Activated CD4-positive, alpha-beta T cell treated with anti-CD3 and anti-CD28 coated beads, Interleukin-2, amount 10 ng/mL, durations not matched to agents 24 days and 14 days (primary cell): ENCODE results near the gene FIGN. TPM values are rescaled to one million over a fixed set of nuclear protein-coding genes. Genes with fewer than 3 reads are reported as not detected.

Experiments
- DNase-seq: peaks from one replicate; pipeline ENCODE4 v3.0.0; 2022
- H3K27ac Mint-ChIP-seq: one replicate; pipeline ENCODE4 v1.8.0; 2022; ENCODE audit warnings: mild to moderate bottlenecking, mixed read lengths
- H3K27me3 Mint-ChIP-seq: one replicate; pipeline ENCODE4 v1.8.0; 2022; ENCODE audit warnings: mixed read lengths
- H3K36me3 Mint-ChIP-seq: one replicate; pipeline ENCODE4 v1.8.0; 2022; ENCODE audit warnings: low read depth, mild to moderate bottlenecking, mixed read lengths
- H3K4me1 Mint-ChIP-seq: one replicate; pipeline ENCODE4 v1.8.0; 2021; ENCODE audit warnings: mixed read lengths
- H3K4me3 Mint-ChIP-seq: one replicate; pipeline ENCODE4 v1.8.0; 2022; ENCODE audit warnings: mild to moderate bottlenecking, moderate library complexity, mixed read lengths
- H3K9me3 Mint-ChIP-seq: one replicate; pipeline ENCODE4 v1.8.0; 2021; ENCODE audit warnings: mixed read lengths
- intact Hi-C: fragments of 100-400 bp; cut with micrococcal nuclease; formaldehyde crosslinking; loops from one replicate; pipeline ENCODE4 v1.15.1; 2023
- total RNA-seq: library from RNA; stranded (reverse); gene quantifications from 2 replicates; pipeline ENCODE4 v1.2.3, GENCODE V29; 2022

The FIGN gene
- total RNA-seq, 1 donor from 2014 or later: not detected

- no peaks in the 10 kb centered on the region for H3K27me3 Mint-ChIP-seq
- no peaks in the 10 kb centered on the region for H3K9me3 Mint-ChIP-seq
- DNase-seq: no peak
- no peak overlapping the region for H3K27ac Mint-ChIP-seq
- intact Hi-C loops: no loop called here
- H3K4me3 Mint-ChIP-seq: no peak overlapping the region
- no peaks in the 10 kb centered on the region for H3K36me3 Mint-ChIP-seq
- H3K4me1 Mint-ChIP-seq: no peaks in the 10 kb centered on the region
Observed at GRCh38 chr2:163711258-163711657, 24.6 kb downstream of the FIGN start.

- Mint-ChIP-seq H3K4me1 (no peaks in the 10 kb centered on the region), H3K27me3 (no peaks in the 10 kb centered on the region), H3K36me3 (no peaks in the 10 kb centered on the region), H3K4me3 (no peak overlapping the region), H3K27ac (no peak overlapping the region), H3K9me3 (no peaks in the 10 kb centered on the region)
- intact Hi-C loops: no loop called here
- no peak for DNase-seq
Observed at GRCh38 chr2:163709270-163709669, 26.5 kb downstream of the FIGN start.

- H3K36me3 Mint-ChIP-seq: no peaks in the 10 kb centered on the region
- no peaks in the 10 kb centered on the region for H3K4me1 Mint-ChIP-seq
- no peaks in the 10 kb centered on the region for H3K9me3 Mint-ChIP-seq
- no peak overlapping the region for H3K27ac Mint-ChIP-seq
- no peak overlapping the region for H3K4me3 Mint-ChIP-seq
- H3K27me3 Mint-ChIP-seq: no peaks in the 10 kb centered on the region
- DNase-seq: no peak
- intact Hi-C loops: no loop called here
Observed at GRCh38 chr2:163708265-163708664, 27.5 kb downstream of the FIGN start.

- intact Hi-C loops: no loop called here
- Mint-ChIP-seq H3K4me3 (no peak overlapping the region), H3K27me3 (no peaks in the 10 kb centered on the region), H3K27ac (no peak overlapping the region), H3K36me3 (no peaks in the 10 kb centered on the region), H3K4me1 (no peaks in the 10 kb centered on the region), H3K9me3 (no peaks in the 10 kb centered on the region)
- no peak for DNase-seq
Observed at GRCh38 chr2:163703386-163703785, 32.4 kb downstream of the FIGN start.

- Mint-ChIP-seq H3K4me1 (no peaks in the 10 kb centered on the region), H3K9me3 (no peaks in the 10 kb centered on the region), H3K36me3 (no peaks in the 10 kb centered on the region), H3K27me3 (no peaks in the 10 kb centered on the region), H3K4me3 (no peak overlapping the region), H3K27ac (no peak overlapping the region)
- no peak for DNase-seq
- intact Hi-C loops: no loop called here
Observed at GRCh38 chr2:163701399-163702195, 34.2 kb downstream of the FIGN start.

- H3K36me3 Mint-ChIP-seq: no peaks in the 10 kb centered on the region
- intact Hi-C loops: no loop called here
- DNase-seq: no peak
- no peak overlapping the region for H3K4me3 Mint-ChIP-seq
- H3K4me1 Mint-ChIP-seq: no peaks in the 10 kb centered on the region
- no peaks in the 10 kb centered on the region for H3K27me3 Mint-ChIP-seq
- no peak overlapping the region for H3K27ac Mint-ChIP-seq
- no peaks in the 10 kb centered on the region for H3K9me3 Mint-ChIP-seq
Observed at GRCh38 chr2:163698857-163699256, 37.0 kb downstream of the FIGN start.

- no peaks in the 10 kb centered on the region for H3K4me1 Mint-ChIP-seq
- intact Hi-C loops: no loop called here
- no peaks in the 10 kb centered on the region for H3K36me3 Mint-ChIP-seq
- H3K27me3 Mint-ChIP-seq: no peaks in the 10 kb centered on the region
- H3K27ac Mint-ChIP-seq: no peak overlapping the region
- H3K9me3 Mint-ChIP-seq: no peaks in the 10 kb centered on the region
- no peak for DNase-seq
- H3K4me3 Mint-ChIP-seq: no peak overlapping the region
Observed at GRCh38 chr2:163697846-163698637, 37.8 kb downstream of the FIGN start.

GRCh38 chr2:163697429-163697828 is 38.4 kb downstream of the FIGN start:
- DNase-seq: no peak
- Mint-ChIP-seq H3K4me1 (no peaks in the 10 kb centered on the region), H3K27ac (no peak overlapping the region), H3K9me3 (no peaks in the 10 kb centered on the region), H3K27me3 (no peaks in the 10 kb centered on the region), H3K36me3 (no peaks in the 10 kb centered on the region), H3K4me3 (no peak overlapping the region)
- intact Hi-C loops: no loop called here

- no peaks in the 10 kb centered on the region for H3K27me3 Mint-ChIP-seq
- no peaks in the 10 kb centered on the region for H3K9me3 Mint-ChIP-seq
- no peak for DNase-seq
- H3K4me1 Mint-ChIP-seq: no peaks in the 10 kb centered on the region
- H3K27ac Mint-ChIP-seq: no peak overlapping the region
- no peaks in the 10 kb centered on the region for H3K36me3 Mint-ChIP-seq
- intact Hi-C loops: no loop called here
- no peak overlapping the region for H3K4me3 Mint-ChIP-seq
Observed at GRCh38 chr2:163693484-163693883, 42.3 kb downstream of the FIGN start.

- Mint-ChIP-seq H3K27me3 (no peaks in the 10 kb centered on the region), H3K9me3 (no peaks in the 10 kb centered on the region), H3K4me1 (no peaks in the 10 kb centered on the region), H3K36me3 (no peaks in the 10 kb centered on the region), H3K27ac (no peak overlapping the region), H3K4me3 (no peak overlapping the region)
- DNase-seq: no peak
- intact Hi-C loops: no loop called here
Observed at GRCh38 chr2:163692611-163693482, 43.0 kb downstream of the FIGN start.

GRCh38 chr2:163692081-163692480 is 43.7 kb downstream of the FIGN start:
- DNase-seq: no peak
- Mint-ChIP-seq H3K9me3 (no peaks in the 10 kb centered on the region), H3K36me3 (no peaks in the 10 kb centered on the region), H3K27ac (no peak overlapping the region), H3K27me3 (no peaks in the 10 kb centered on the region), H3K4me1 (no peaks in the 10 kb centered on the region), H3K4me3 (no peak overlapping the region)
- intact Hi-C loops: no loop called here

GRCh38 chr2:163690896-163691295 is 44.9 kb downstream of the FIGN start:
- Mint-ChIP-seq H3K27me3 (no peaks in the 10 kb centered on the region), H3K9me3 (no peaks in the 10 kb centered on the region), H3K4me1 (no peaks in the 10 kb centered on the region), H3K36me3 (no peaks in the 10 kb centered on the region), H3K4me3 (no peak overlapping the region), H3K27ac (no peak overlapping the region)
- DNase-seq: no peak
- intact Hi-C loops: no loop called here

- Mint-ChIP-seq H3K36me3 (no peaks in the 10 kb centered on the region), H3K4me3 (no peak overlapping the region), H3K9me3 (no peaks in the 10 kb centered on the region), H3K4me1 (no peaks in the 10 kb centered on the region), H3K27me3 (no peaks in the 10 kb centered on the region), H3K27ac (no peak overlapping the region)
- intact Hi-C loops: no loop called here
- no peak for DNase-seq
Observed at GRCh38 chr2:163687217-163687616, 48.6 kb downstream of the FIGN start.

- Mint-ChIP-seq H3K27me3 (no peaks in the 10 kb centered on the region), H3K4me1 (no peaks in the 10 kb centered on the region), H3K4me3 (no peak overlapping the region), H3K27ac (no peak overlapping the region), H3K36me3 (no peaks in the 10 kb centered on the region), H3K9me3 (no peaks in the 10 kb centered on the region)
- DNase-seq: no peak
- intact Hi-C loops: no loop called here
Observed at GRCh38 chr2:163686289-163686688, 49.5 kb downstream of the FIGN start.
